ENCODE data around the gene INTS7. TPM values are rescaled to one million over a fixed set of nuclear protein-coding genes. Genes with fewer than 3 reads are reported as not detected.

The INTS7 gene
- total RNA-seq, 2 donors from 2014 or later = 4.7 to 16.9 TPM

GRCh38 chr1:211893260-211893659 lies 142.1 kb downstream of the INTS7 start:
- Histone ChIP-seq H3K4me3 (no peak overlapping the region), H3K9me3 (no peaks in the 10 kb centered on the region), H3K4me1 (ENCODE audit: control insufficient read depth in 1 of 2, low read depth in 2 of 2) (no peaks in the 10 kb centered on the region), H3K27me3 (replicated peaks; ENCODE audit: insufficient read depth) (no peaks in the 10 kb centered on the region), H3K27ac (no peak overlapping the region), H3K36me3 (no peaks in the 10 kb centered on the region)
- no peak for DNase-seq (ENCODE audit: low spot score)
- ATAC-seq (ENCODE audit: insufficient number of reproducible peaks, low FRiP score, low read depth) = no peak
- no peak for TF ChIP-seq CTCF (IDR thresholded peaks at IDR 0.05)

GRCh38 chr1:211892577-211892976 lies 142.8 kb downstream of the INTS7 start:
- DNase-seq (ENCODE audit: low spot score) (no peak), ATAC-seq (ENCODE audit: insufficient number of reproducible peaks, low FRiP score, low read depth) (no peak)
- H3K27me3 ChIP-seq (replicated peaks; ENCODE audit: insufficient read depth) = no peaks in the 10 kb centered on the region
- TF ChIP-seq CTCF (IDR thresholded peaks at IDR 0.05) = no peak
- no peaks in the 10 kb centered on the region for H3K36me3 ChIP-seq
- no peak overlapping the region for H3K27ac ChIP-seq
- H3K4me3 ChIP-seq = no peak overlapping the region
- no peaks in the 10 kb centered on the region for H3K9me3 ChIP-seq
- H3K4me1 ChIP-seq (ENCODE audit: control insufficient read depth in 1 of 2, low read depth in 2 of 2) = no peaks in the 10 kb centered on the region

- no peaks in the 10 kb centered on the region for H3K4me1 ChIP-seq (ENCODE audit: control insufficient read depth in 1 of 2, low read depth in 2 of 2)
- no peaks in the 10 kb centered on the region for H3K27me3 ChIP-seq (replicated peaks; ENCODE audit: insufficient read depth)
- ATAC-seq (ENCODE audit: insufficient number of reproducible peaks, low FRiP score, low read depth) (no peak), DNase-seq (ENCODE audit: low spot score) (no peak)
- no peaks in the 10 kb centered on the region for H3K36me3 ChIP-seq
- TF ChIP-seq CTCF (IDR thresholded peaks at IDR 0.05) = no peak
- H3K9me3 ChIP-seq = no peaks in the 10 kb centered on the region
- H3K27ac ChIP-seq = no peak overlapping the region
- H3K4me3 ChIP-seq = no peak overlapping the region
Observed at GRCh38 chr1:211891708-211892107, 143.6 kb downstream of the INTS7 start.

Other genes starting within 250 kb of the INTS7 start
- gene LPGAT1, start 204.8 kb downstream of the INTS7 start, total RNA-seq = 10 to 100 TPM; 32.5 to 48.0 TPM
- 1 to 10 TPM in 1 of 2 donors, under 1 TPM in 1; 0.21 to 3.4 TPM for gene DTL, start 191 bp upstream of the INTS7 start, total RNA-seq
- gene PPP2R5A, start 249.9 kb upstream of the INTS7 start, total RNA-seq = 10 to 100 TPM; 46.1 to 50.6 TPM